Measurements from ENCODE around the gene PARD3B. TPM values are rescaled to one million over a fixed set of nuclear protein-coding genes. Genes with fewer than 3 reads are reported as not detected.

The PARD3B gene
- total and polyA plus RNA-seq, 2 experiments from 2014 or later = 4.3 to 8.5 TPM

DNA sequence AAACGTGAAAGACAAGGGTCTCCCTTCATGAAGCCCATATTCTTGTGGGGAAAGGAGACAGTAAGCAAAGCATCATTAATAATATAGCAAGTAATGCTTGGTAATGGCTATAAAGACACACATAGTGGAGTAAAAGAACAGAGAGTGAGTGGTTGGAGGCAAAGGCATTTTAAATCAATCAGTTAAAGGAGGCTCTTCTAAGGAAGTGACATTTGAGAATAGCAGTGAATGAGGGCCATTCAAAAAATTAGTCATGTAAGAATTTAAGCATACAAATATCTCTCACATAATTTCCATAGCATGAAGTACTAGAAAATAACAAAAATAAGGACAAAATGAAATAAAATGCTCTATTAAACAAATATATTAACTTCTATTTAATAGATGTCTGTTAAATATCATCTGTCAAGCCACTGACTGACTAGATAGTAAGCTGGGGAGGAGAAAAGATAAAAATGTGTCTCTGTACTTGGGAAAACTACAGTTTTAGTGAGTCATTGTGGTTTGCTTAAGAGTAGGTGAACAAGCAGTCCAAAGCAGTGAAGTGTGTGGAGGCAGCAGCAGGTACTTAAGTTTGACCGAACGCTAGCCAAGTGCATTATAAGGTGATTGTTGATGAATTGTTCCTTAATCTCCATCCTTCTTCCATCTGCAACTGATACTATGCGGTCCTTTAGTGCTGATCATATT is 160.1 kb downstream of the PARD3B start:
- H3K4me1 ChIP-seq (ENCODE audit: low read depth) = peaks cover 4% of the 10 kb centered on the region
- no peaks in the 10 kb centered on the region for H3K27me3 ChIP-seq
- no peak overlapping the region for H3K27ac ChIP-seq
- H3K36me3 ChIP-seq = no peaks in the 10 kb centered on the region
- peak; percentile 2 to 5 for DNase-seq (ENCODE audit: low read depth in 1 of 2, low spot score in 1 of 2)
- no peak for TF ChIP-seq CTCF (IDR thresholded peaks at IDR 0.05; ENCODE audit: low read depth, low read length)
- H3K4me3 ChIP-seq = no peak overlapping the region
- no peaks in the 10 kb centered on the region for H3K9me3 ChIP-seq (ENCODE audit: low read depth)

GRCh38 chr2:204706939-204707338 is 161.7 kb downstream of the PARD3B start:
- H3K4me1 ChIP-seq (ENCODE audit: low read depth) = peaks cover 4% of the 10 kb centered on the region
- no peaks in the 10 kb centered on the region for H3K36me3 ChIP-seq
- H3K4me3 ChIP-seq = no peak overlapping the region
- peak; percentile 34 to 38 for DNase-seq (ENCODE audit: low read depth in 1 of 2, low spot score in 1 of 2)
- H3K27ac ChIP-seq = no peak overlapping the region
- no peak for TF ChIP-seq CTCF (IDR thresholded peaks at IDR 0.05; ENCODE audit: low read depth, low read length)
- H3K9me3 ChIP-seq (ENCODE audit: low read depth) = no peaks in the 10 kb centered on the region
- H3K27me3 ChIP-seq = no peaks in the 10 kb centered on the region

DNA sequence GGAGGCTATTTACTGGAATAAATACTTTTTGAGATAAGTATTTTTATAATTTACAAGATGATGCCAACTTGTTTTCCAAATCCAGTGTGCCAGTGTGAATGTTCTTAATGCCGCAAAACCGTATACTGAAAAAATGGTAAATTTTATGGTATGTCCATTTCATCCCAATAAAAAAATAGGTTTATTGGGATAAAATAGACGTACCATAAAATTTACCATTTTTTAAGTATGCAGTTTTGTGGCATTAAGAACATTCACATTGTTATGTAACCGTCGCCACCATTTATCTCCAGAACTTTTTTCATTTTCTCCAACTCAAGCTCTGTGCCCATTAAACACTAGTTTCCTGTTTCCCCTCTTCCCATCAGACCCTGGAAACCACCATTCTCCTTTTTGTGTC is 167.9 kb downstream of the PARD3B start:
- no peaks in the 10 kb centered on the region for H3K27me3 ChIP-seq
- no peaks in the 10 kb centered on the region for H3K9me3 ChIP-seq (ENCODE audit: low read depth)
- no peak for DNase-seq (ENCODE audit: low read depth in 1 of 2, low spot score in 1 of 2)
- H3K36me3 ChIP-seq = no peaks in the 10 kb centered on the region
- no peaks in the 10 kb centered on the region for H3K4me1 ChIP-seq (ENCODE audit: low read depth)
- no peak overlapping the region for H3K27ac ChIP-seq
- no peak overlapping the region for H3K4me3 ChIP-seq
- no peak for TF ChIP-seq CTCF (IDR thresholded peaks at IDR 0.05; ENCODE audit: low read depth, low read length)

- Histone ChIP-seq H3K27ac (no peak overlapping the region), H3K4me3 (no peak overlapping the region), H3K27me3 (no peaks in the 10 kb centered on the region), H3K36me3 (no peaks in the 10 kb centered on the region), H3K9me3 (ENCODE audit: low read depth) (no peaks in the 10 kb centered on the region), H3K4me1 (ENCODE audit: low read depth) (no peaks in the 10 kb centered on the region)
- TF ChIP-seq CTCF (IDR thresholded peaks at IDR 0.05; ENCODE audit: low read depth, low read length) = no peak
- no peak for DNase-seq (ENCODE audit: low read depth in 1 of 2, low spot score in 1 of 2)
These were observed 170.1 kb downstream of the PARD3B start for GRCh38 chr2:204715361-204715760.

DNA sequence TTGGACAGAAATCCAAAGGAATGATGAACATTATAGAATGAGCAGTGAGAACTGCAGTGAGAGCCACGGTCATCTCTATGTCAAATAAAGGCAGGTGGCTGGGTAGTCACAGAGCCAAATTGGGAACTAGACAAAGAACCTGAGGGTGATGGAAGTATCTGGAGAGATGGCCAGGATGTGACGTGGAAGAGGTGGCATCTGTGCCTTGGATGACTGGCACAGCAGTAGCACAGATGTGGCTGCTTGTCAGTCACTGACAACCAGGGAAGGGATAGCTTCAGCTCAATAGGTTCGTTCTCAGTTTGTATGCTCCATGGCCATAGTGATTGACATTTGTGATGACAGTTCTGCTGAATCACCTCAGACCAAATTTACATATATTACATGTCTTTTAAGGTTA is 172.3 kb downstream of the PARD3B start:
- Histone ChIP-seq H3K9me3 (ENCODE audit: low read depth) (no peaks in the 10 kb centered on the region), H3K27me3 (no peaks in the 10 kb centered on the region), H3K4me3 (no peak overlapping the region), H3K36me3 (no peaks in the 10 kb centered on the region), H3K4me1 (ENCODE audit: low read depth) (no peaks in the 10 kb centered on the region), H3K27ac (no peak overlapping the region)
- no peak for DNase-seq (ENCODE audit: low read depth in 1 of 2, low spot score in 1 of 2)
- TF ChIP-seq CTCF (IDR thresholded peaks at IDR 0.05; ENCODE audit: low read depth, low read length) = no peak
